HCT116 (cell line): ENCODE measurements around the gene NENF. TPM values are rescaled to one million over a fixed set of nuclear protein-coding genes. Genes with fewer than 3 reads are reported as not detected.

Experiments
- ATAC-seq: fragments of 200-7000 bp; cut with Tn5 transposase; 2 replicates; pipeline ENCODE4 v1.9.1; 2020; ENCODE audit warnings: mild to moderate bottlenecking, moderate library complexity
- BruUV-seq: library from RNA; stranded (reverse); fragments of 400-500 nt; replicated peaks from 2 replicates; lab custom pipeline; 2021; lab: Mats Ljungman, UMichigan
- CTCF ChIA-PET: fragments of 300-600 bp; sonication (Branson Sonifier 250); formaldehyde crosslinking; loops from one replicate; lab custom pipeline; 2021; ENCODE audit warnings: antibody characterized with exemption; lab: Charles Lee
- POLR2A ChIA-PET: fragments of 300-600, 350-600 bp; sonication (Branson Sonifier 250); formaldehyde crosslinking; loops from one replicate; lab custom pipeline; 2021; ENCODE audit warnings: antibody characterized with exemption; lab: Charles Lee
- RAD21 ChIA-PET, 2 experiments: fragments of 300-600 bp; sonication (Branson Sonifier 250); formaldehyde crosslinking; loops; one replicate each; lab custom pipeline; 2023; ENCODE audit warnings: low total read pairs in 2 of 2; ENCODE audit not compliant: uncharacterized antibody in 2 of 2, unreplicated experiment in 2 of 2, low non-redundant PET in 1 of 2; lab: Charles Lee
- DNase-seq: peaks from one replicate; pipeline ENCODE4 v3.0.0-alpha.2; 2010; ENCODE audit warnings: low read depth, low spot score
- H2AFZ ChIP-seq: fragments of 200-600 bp; shearing (Covaris generic), sonication (generic); 2 replicates; pipeline ENCODE4 v1.6.1; 2017; ENCODE audit warnings: low read depth, mixed run types, mixed read lengths, antibody characterized with exemption, low read length; ENCODE audit not compliant: poor library complexity, severe bottlenecking
- H3K27ac ChIP-seq: 2 replicates; pipeline ENCODE4 v1.5.1; 2012; ENCODE audit warnings: low read depth, low read length
- H3K27me3 ChIP-seq: fragments of 200-600 bp; sonication (generic); 2 replicates; pipeline ENCODE4 v1.6.1; 2016; ENCODE audit warnings: mixed run types, low read length, mixed read lengths; ENCODE audit not compliant: insufficient read depth
- H3K36me3 ChIP-seq, 2 experiments: fragments of 200-500 bp in 1 of 2; fragments of 200-600 bp in 1 of 2; sonication (Bioruptor generic) in 1 of 2; sonication (generic) in 1 of 2; 2 replicates each; pipeline versions ENCODE4 v1.5.1 to v1.6.1; 2014 to 2016; ENCODE audit warnings: low read length in 2 of 2, inconsistent platforms in 1 of 2, mixed read lengths in 1 of 2, mixed run types in 1 of 2; ENCODE audit not compliant: insufficient read depth in 2 of 2, control insufficient read depth in 1 of 2
- H3K4me1 ChIP-seq, 2 experiments: fragments of 200-600 bp in 1 of 2; sonication (generic) in 1 of 2; 2 replicates each; pipeline versions ENCODE4 v1.5.1 to v1.6.1; 2012 to 2017; ENCODE audit warnings: low read length in 2 of 2, inconsistent platforms in 1 of 2, mild to moderate bottlenecking in 1 of 2, mixed read lengths in 1 of 2, mixed run types in 1 of 2, moderate library complexity in 1 of 2; ENCODE audit not compliant: insufficient read depth in 2 of 2, control insufficient read depth in 1 of 2
- H3K4me2 ChIP-seq: fragments of 200-600 bp; sonication (generic); 2 replicates; pipeline ENCODE4 v1.6.1; 2017; ENCODE audit warnings: mixed run types, low read length, mixed read lengths
- H3K4me3 ChIP-seq, 2 experiments: fragments of 200-600 bp in 1 of 2; sonication (generic) in 1 of 2; replicated peaks in 1 of 2; 2 replicates each; pipeline ENCODE4 v1.5.1; 2011 to 2016; ENCODE audit warnings: low read length in 2 of 2, control low read depth in 1 of 2, low read depth in 1 of 2, mild to moderate bottlenecking in 1 of 2, mixed read lengths in 1 of 2, mixed run types in 1 of 2
- H3K79me2 ChIP-seq: fragments of 200-600 bp; sonication (generic); 2 replicates; pipeline ENCODE4 v1.6.1; 2017; ENCODE audit warnings: mild to moderate bottlenecking, mixed run types, low read length, moderate library complexity, mixed read lengths; ENCODE audit not compliant: insufficient read depth
- H3K9ac ChIP-seq: fragments of 200-600 bp; sonication (generic); 2 replicates; pipeline ENCODE4 v1.6.1; 2016; ENCODE audit warnings: low read length, mixed read lengths
- H3K9me2 ChIP-seq: fragments of 200-600 bp; sonication (generic), shearing (Covaris generic); 2 replicates; pipeline ENCODE4 v1.6.1; 2017; ENCODE audit warnings: mixed run types, mild to moderate bottlenecking, moderate library complexity; ENCODE audit not compliant: insufficient read depth
- H3K9me3 ChIP-seq, 2 experiments: fragments of 200-500 bp in 1 of 2; fragments of 200-600 bp in 1 of 2; sonication (Bioruptor generic) in 1 of 2; sonication (generic) in 1 of 2; 2 replicates each; pipeline ENCODE4 v1.6.1; 2014 to 2017; ENCODE audit warnings: low read length in 2 of 2, mixed read lengths in 2 of 2, inconsistent platforms in 1 of 2, low read depth in 1 of 2, mild to moderate bottlenecking in 1 of 2, mixed run types in 1 of 2, moderate library complexity in 1 of 2; ENCODE audit not compliant: control insufficient read depth in 1 of 2, insufficient read depth in 1 of 2
- H4K20me1 ChIP-seq: fragments of 200-600 bp; sonication (generic), shearing (Covaris generic); 2 replicates; pipeline ENCODE4 v1.6.1; 2017; ENCODE audit warnings: mixed run types, mild to moderate bottlenecking, moderate library complexity; ENCODE audit not compliant: insufficient read depth
- ATF3 ChIP-seq: IDR thresholded peaks from 2 replicates; pipeline ENCODE4 v1.6.1; 2012
- CTCF ChIP-seq, 3 experiments: fragments of 200-600 bp in 1 of 3; sonication (generic) in 1 of 3; IDR thresholded peaks in 2 of 3; conservative IDR thresholded peaks in 1 of 3; 2 replicates each; pipeline ENCODE4 v1.5.1; 2012 to 2017; ENCODE audit warnings: low read depth in 2 of 3, low read length in 2 of 3, antibody characterized with exemption in 1 of 3, borderline replicate concordance in 1 of 3, control low read depth in 1 of 3, mild to moderate bottlenecking in 1 of 3, mixed read lengths in 1 of 3, mixed run types in 1 of 3, moderate library complexity in 1 of 3; ENCODE audit not compliant: insufficient read depth in 1 of 3
- ELF1 ChIP-seq: IDR thresholded peaks from 2 replicates; pipeline ENCODE4 v1.6.1; 2012; ENCODE audit warnings: low read depth, borderline replicate concordance
- EZH2 ChIP-seq: fragments of 200-600 bp; sonication (generic); IDR thresholded peaks from 2 replicates; pipeline ENCODE4 v1.6.1; 2017; ENCODE audit warnings: antibody characterized with exemption, mixed run types
- FOSL1 ChIP-seq: IDR thresholded peaks from 2 replicates; pipeline ENCODE4 v1.6.1; 2012; ENCODE audit warnings: low read depth
- JUND ChIP-seq: IDR thresholded peaks from 2 replicates; pipeline ENCODE4 v1.6.1; 2012
- RAD21 ChIP-seq: IDR thresholded peaks from 2 replicates; pipeline ENCODE4 v1.6.1; 2012; ENCODE audit warnings: low read depth, mild to moderate bottlenecking
- SIN3A ChIP-seq: IDR thresholded peaks from 2 replicates; pipeline ENCODE4 v1.6.1; 2012; ENCODE audit warnings: low read depth
- SP1 ChIP-seq: IDR thresholded peaks from 2 replicates; pipeline ENCODE4 v1.6.1; 2012; ENCODE audit warnings: low read depth
- YY1 ChIP-seq: IDR thresholded peaks from 2 replicates; pipeline ENCODE4 v1.6.1; 2011; ENCODE audit warnings: low read length, low read depth, moderate library complexity, mild to moderate bottlenecking; ENCODE audit not compliant: insufficient replicate concordance; ENCODE audit errors: extremely low read depth
- ZBTB33 ChIP-seq: IDR thresholded peaks from 2 replicates; pipeline ENCODE4 v1.6.1; 2011; ENCODE audit warnings: mild to moderate bottlenecking, low read length, moderate library complexity; ENCODE audit not compliant: insufficient replicate concordance; ENCODE audit errors: extremely low read depth
- intact Hi-C: fragments of 100-400 bp; cut with micrococcal nuclease; formaldehyde crosslinking; loops from 2 replicates; pipeline ENCODE4 v1.10.0; 2022
- total RNA-seq: library from RNA; stranded (reverse); gene quantifications from one replicate; pipeline ENCODE4 v1.2.1, GENCODE V29; 2021; ENCODE audit not compliant: unreplicated experiment

NENF gene
- total RNA-seq, 1 experiment from 2014 or later, result 78.4 TPM

- Histone ChIP-seq H4K20me1 (no peaks in the 10 kb centered on the region), H3K9me2 (no peaks in the 10 kb centered on the region), H3K4me3 (no peak overlapping the region), H3K4me2 (no peak overlapping the region), H3K36me3 (no peaks in the 10 kb centered on the region), H3K27me3 (no peaks in the 10 kb centered on the region), H3K4me1 (peaks cover 0 to 6% of the 10 kb centered on the region in 2 experiments; a peak in 1 of 4 replicates), H3K9me3 (no peaks in the 10 kb centered on the region), H3K27ac (no peak overlapping the region)
- intact Hi-C loops, result loop anchor here (10.0 kb wide), 1 partner anchor 168 kb away; the partner anchor contains the start of gene PPP2R5A
- no TSS peak for BruUV-seq
- TF ChIP-seq RAD21, result 0 out of 2 replicates have a peak, but pooled peaks have one; percentile 4
- no peak for TF ChIP-seq ATF3
- TF ChIP-seq ELF1, result no peak
- TF ChIP-seq, all 23 proteins: peak for 1
- ChIA-PET RAD21 (no interaction called here), CTCF (interaction anchor here (1.7 kb wide), 1 partner anchor 382 kb away, joined by 8 read pairs; no protein-coding TSS in a partner anchor), POLR2A (interaction anchor here (0.6 kb wide), 1 partner anchor 251 kb away, joined by 3 read pairs; no protein-coding TSS in a partner anchor)
- DNase-seq, result no peak
- Histone ChIP-seq H3K9ac (no peak overlapping the region), H2AFZ (no peak overlapping the region), H3K79me2 (no peaks in the 10 kb centered on the region)
- no peak for ATAC-seq
Observed at GRCh38 chr1:212452323-212453155, 19.8 kb downstream of the NENF start.

- TF ChIP-seq YY1 (no peak), SP1 (no peak), FOSL1 (no peak), EZH2 (no peak), ATF3 (no peak), CTCF (IDR thresholded peaks at IDR 0.05 in 2 of 3, conservative IDR thresholded peaks at IDR 0.05 in 1 of 3; ENCODE audit: borderline replicate concordance in 1 of 3, insufficient read depth in 1 of 3, low read depth in 2 of 3, low read length in 2 of 3) (no peak), ZBTB33 (no peak), JUND (no peak), SIN3A (no peak)
- Histone ChIP-seq H3K9ac (no peak overlapping the region), H3K9me3 (no peaks in the 10 kb centered on the region), H3K36me3 (no peaks in the 10 kb centered on the region), H3K9me2 (no peaks in the 10 kb centered on the region), H3K27ac (no peak overlapping the region), H2AFZ (no peak overlapping the region), H3K4me1 (peaks cover 0 to 6% of the 10 kb centered on the region in 2 experiments; a peak in 1 of 4 replicates), H4K20me1 (no peaks in the 10 kb centered on the region), H3K27me3 (no peaks in the 10 kb centered on the region), H3K79me2 (no peaks in the 10 kb centered on the region), H3K4me3 (no peak overlapping the region), H3K4me2 (no peak overlapping the region)
- BruUV-seq, result no TSS peak
- intact Hi-C loops, result loop anchor here (10.0 kb wide), 1 partner anchor 169 kb away; the partner anchor contains the start of gene PPP2R5A
- POLR2A ChIA-PET, result interaction anchor here (0.6 kb wide), 1 partner anchor 251 kb away, joined by 3 read pairs; no protein-coding TSS in a partner anchor
- RAD21 ChIA-PET, result interaction anchor here in 1 of 2 experiments (1.1 kb wide), 1 partner anchor 383 kb away, joined by 4 read pairs; no protein-coding TSS in a partner anchor
- CTCF ChIA-PET, result interaction anchor here (1.0 to 1.7 kb wide), 2 partner anchors 383 to 772 kb away, joined by 4 to 8 read pairs; no protein-coding TSS in a partner anchor
- ATAC-seq (no peak), DNase-seq (no peak)
Observed at GRCh38 chr1:212453156-212453857, 20.6 kb downstream of the NENF start.
